Mesendoderm (in vitro differentiated cells): ENCODE results near the gene COL19A1.

Experiments
- DNase-seq: peaks from one replicate; pipeline ENCODE4 v3.0.0; 2013
- H2AK5ac ChIP-seq: 2 replicates; pipeline ENCODE4 v1.6.1; 2013; ENCODE audit warnings: low read length, inconsistent platforms
- H2BK120ac ChIP-seq: 2 replicates; pipeline ENCODE4 v1.6.1; 2013; ENCODE audit warnings: low read depth, mild to moderate bottlenecking, low read length, moderate library complexity, mixed read lengths
- H2BK15ac ChIP-seq: replicated peaks from 2 replicates; pipeline ENCODE4 v1.6.1; 2013; ENCODE audit warnings: low read depth, mild to moderate bottlenecking, moderate library complexity
- H2BK5ac ChIP-seq: 2 replicates; pipeline ENCODE4 v1.6.1; 2013; ENCODE audit warnings: low read length, inconsistent platforms
- H3K18ac ChIP-seq: 2 replicates; pipeline ENCODE4 v1.6.1; 2013; ENCODE audit warnings: mild to moderate bottlenecking, low read length, mixed read lengths
- H3K23ac ChIP-seq: one replicate; pipeline ENCODE4 v1.6.1; 2013; ENCODE audit warnings: low read length
- H3K27ac ChIP-seq: 2 replicates; pipeline ENCODE4 v1.5.1; 2013; ENCODE audit warnings: low read depth, mild to moderate bottlenecking, inconsistent platforms, low read length, moderate library complexity
- H3K27me3 ChIP-seq: 2 replicates; pipeline ENCODE4 v1.6.1; 2013; ENCODE audit warnings: low read length, control low read depth, mild to moderate bottlenecking, inconsistent platforms; ENCODE audit not compliant: insufficient read depth, poor library complexity
- H3K36me3 ChIP-seq: 2 replicates; pipeline ENCODE4 v1.6.1; 2013; ENCODE audit warnings: low read length, inconsistent platforms; ENCODE audit not compliant: control insufficient read depth, insufficient read depth
- H3K4ac ChIP-seq: one replicate; pipeline ENCODE4 v1.6.1; 2013; ENCODE audit warnings: low read depth, mild to moderate bottlenecking, low read length, moderate library complexity
- H3K4me1 ChIP-seq: 2 replicates; pipeline ENCODE4 v1.6.1; 2013; ENCODE audit warnings: low read depth, low read length, inconsistent platforms; ENCODE audit not compliant: control insufficient read depth
- H3K4me2 ChIP-seq: 2 replicates; pipeline ENCODE4 v1.6.1; 2013; ENCODE audit warnings: low read length
- H3K4me3 ChIP-seq: 2 replicates; pipeline ENCODE4 v1.5.1; 2013; ENCODE audit warnings: mild to moderate bottlenecking, low read length
- H3K56ac ChIP-seq: one replicate; pipeline ENCODE4 v1.6.1; 2013; ENCODE audit warnings: low read length
- H3K79me1 ChIP-seq: 2 replicates; pipeline ENCODE4 v1.6.1; 2013; ENCODE audit warnings: low read length, inconsistent platforms
- H3K79me2 ChIP-seq: 2 replicates; pipeline ENCODE4 v1.6.1; 2013; ENCODE audit warnings: mild to moderate bottlenecking, low read length; ENCODE audit not compliant: control insufficient read depth, insufficient read depth
- H3K9ac ChIP-seq: 2 replicates; pipeline ENCODE4 v1.6.1; 2013; ENCODE audit warnings: low read length, inconsistent platforms
- H4K5ac ChIP-seq: one replicate; pipeline ENCODE4 v1.6.1; 2013; ENCODE audit warnings: low read length
- H4K8ac ChIP-seq: one replicate; pipeline ENCODE4 v1.6.1; 2013; ENCODE audit warnings: low read depth, mild to moderate bottlenecking, control low read depth, low read length, moderate library complexity
- WGBS: extraction: QIAGEN DNeasy Blood & Tissue Kit; methylation state at CpG from one replicate; pipeline ENCODE4 v1.1.7; 2013; ENCODE audit warnings: low lambda C conversion rate, missing lambda C conversion rate; ENCODE audit not compliant: insufficient coverage; ENCODE audit errors: extremely low coverage; 5-methylcytosine and 5-hydroxymethylcytosine counted together

COL19A1 gene

DNA sequence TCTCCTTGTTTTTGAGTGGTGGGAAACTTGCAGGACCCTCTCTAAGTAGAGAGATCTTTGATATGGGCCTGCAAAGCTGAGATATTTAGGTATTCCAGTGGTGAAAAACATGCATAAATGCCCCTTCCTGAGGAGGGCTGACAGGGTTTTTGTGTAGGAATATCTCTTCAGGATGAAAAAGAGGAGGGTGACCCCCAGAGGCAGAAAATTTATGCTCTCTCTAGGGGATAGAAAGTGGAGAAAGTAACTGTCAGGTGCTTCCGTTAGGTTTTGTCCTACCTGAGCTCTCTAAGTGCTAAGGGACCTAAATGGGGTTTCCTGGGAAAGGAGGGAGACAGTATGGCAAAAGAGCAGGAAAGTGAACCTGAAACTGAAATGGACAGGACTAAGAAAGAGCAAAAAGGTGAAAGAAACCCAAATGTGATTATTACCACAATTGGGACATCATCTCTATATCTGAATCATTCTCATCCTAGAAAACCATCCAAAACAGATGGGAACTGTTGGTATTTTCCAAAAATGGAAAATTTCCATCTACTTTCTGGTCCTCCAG, 2.0 kb downstream of the COL19A1 start:
- Histone ChIP-seq H2BK15ac (no peak overlapping the region), H3K23ac (no peak overlapping the region), H3K79me2 (no peaks in the 10 kb centered on the region), H3K56ac (no peak overlapping the region), H3K36me3 (no peaks in the 10 kb centered on the region), H3K4ac (no peak overlapping the region), H3K27me3 (no peaks in the 10 kb centered on the region), H2AK5ac (no peak overlapping the region), H3K27ac (no peak overlapping the region), H3K4me2 (no peak overlapping the region), H2BK120ac (no peak overlapping the region), H3K4me1 (no peaks in the 10 kb centered on the region), H2BK5ac (no peak overlapping the region), H4K5ac (no peak overlapping the region), H3K79me1 (no peaks in the 10 kb centered on the region), H3K4me3 (no peak overlapping the region), H3K9ac (no peak overlapping the region), H4K8ac (no peak overlapping the region), H3K18ac (no peak overlapping the region)
- peak; percentile 26 for DNase-seq
- WGBS: no CpG with 5 or more reads among the region's 1 CpG

GRCh38 chr6:69868961-69869360, 2.6 kb downstream of the COL19A1 start:
- H3K79me2 ChIP-seq: no peaks in the 10 kb centered on the region
- no peak overlapping the region for H3K4me3 ChIP-seq
- H3K9ac ChIP-seq: no peak overlapping the region
- H3K36me3 ChIP-seq: no peaks in the 10 kb centered on the region
- no peak overlapping the region for H2BK15ac ChIP-seq
- H3K4me2 ChIP-seq: no peak overlapping the region
- H3K79me1 ChIP-seq: no peaks in the 10 kb centered on the region
- H4K5ac ChIP-seq: no peak overlapping the region
- no peak overlapping the region for H3K56ac ChIP-seq
- no peak overlapping the region for H2AK5ac ChIP-seq
- H3K18ac ChIP-seq: no peak overlapping the region
- H3K27ac ChIP-seq: no peak overlapping the region
- WGBS: no CpG with 5 or more reads among the region's 1 CpG
- no peak overlapping the region for H4K8ac ChIP-seq
- no peak overlapping the region for H3K4ac ChIP-seq
- no peak overlapping the region for H2BK5ac ChIP-seq
- DNase-seq: no peak
- no peak overlapping the region for H3K23ac ChIP-seq
- no peak overlapping the region for H2BK120ac ChIP-seq
- H3K4me1 ChIP-seq: no peaks in the 10 kb centered on the region
- H3K27me3 ChIP-seq: no peaks in the 10 kb centered on the region

DNA sequence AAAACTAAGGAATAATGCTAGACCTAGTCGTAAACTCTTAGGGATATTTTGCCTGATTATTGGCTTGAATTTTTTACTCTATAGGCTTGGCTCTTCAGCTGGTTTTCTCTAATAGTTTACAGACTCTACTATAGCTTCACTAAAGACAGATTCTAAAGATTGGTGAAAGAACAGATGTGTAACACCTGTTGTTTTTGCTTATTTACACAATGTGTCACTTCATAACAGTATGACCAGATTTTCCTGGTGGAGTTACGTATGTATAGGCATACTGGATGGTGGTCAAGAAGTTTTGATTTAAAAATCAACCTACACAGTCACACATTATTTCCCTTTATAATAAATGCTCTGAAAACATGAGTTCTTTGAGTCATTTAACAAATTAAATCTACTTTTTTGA, 4.8 kb downstream of the COL19A1 start:
- Histone ChIP-seq H3K79me1 (no peaks in the 10 kb centered on the region), H2BK5ac (no peak overlapping the region), H3K4me3 (no peak overlapping the region), H3K4me2 (no peak overlapping the region), H3K36me3 (no peaks in the 10 kb centered on the region), H2BK120ac (no peak overlapping the region), H3K9ac (no peak overlapping the region), H3K56ac (no peak overlapping the region), H4K8ac (no peak overlapping the region), H3K27me3 (no peaks in the 10 kb centered on the region), H4K5ac (no peak overlapping the region), H2BK15ac (no peak overlapping the region), H3K23ac (no peak overlapping the region), H3K18ac (no peak overlapping the region), H2AK5ac (no peak overlapping the region), H3K79me2 (no peaks in the 10 kb centered on the region), H3K27ac (no peak overlapping the region), H3K4ac (no peak overlapping the region), H3K4me1 (no peaks in the 10 kb centered on the region)
- DNase-seq: no peak
- WGBS: no CpG with 5 or more reads among the region's 2 CpGs

DNA sequence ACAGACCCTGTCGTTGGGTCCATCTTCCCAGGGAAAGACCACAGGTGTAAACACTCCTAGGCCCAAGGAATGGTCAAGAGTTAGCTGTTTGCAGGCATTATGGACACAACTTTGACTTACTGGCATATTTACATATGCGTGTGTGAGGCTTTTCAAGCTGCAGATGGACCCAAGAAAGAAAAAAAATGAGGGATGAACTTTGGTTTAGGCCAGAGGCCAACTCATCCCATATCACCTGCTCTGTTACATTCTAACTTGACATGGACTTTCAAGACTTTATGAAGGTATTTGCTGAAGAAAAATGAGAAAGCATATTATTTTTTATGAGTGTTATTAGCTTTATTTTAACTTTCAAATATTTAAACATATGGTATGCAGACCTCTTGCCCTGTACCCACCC, 6.9 kb downstream of the COL19A1 start:
- no peak overlapping the region for H4K5ac ChIP-seq
- no peak overlapping the region for H3K18ac ChIP-seq
- H2BK5ac ChIP-seq: no peak overlapping the region
- no peak overlapping the region for H3K9ac ChIP-seq
- no peaks in the 10 kb centered on the region for H3K79me2 ChIP-seq
- WGBS: no CpG with 5 or more reads among the region's 2 CpGs
- no peak overlapping the region for H3K4me2 ChIP-seq
- no peak overlapping the region for H3K4ac ChIP-seq
- H3K4me3 ChIP-seq: no peak overlapping the region
- no peaks in the 10 kb centered on the region for H3K36me3 ChIP-seq
- DNase-seq: no peak
- no peak overlapping the region for H2BK120ac ChIP-seq
- H2AK5ac ChIP-seq: no peak overlapping the region
- no peak overlapping the region for H2BK15ac ChIP-seq
- H3K56ac ChIP-seq: no peak overlapping the region
- no peak overlapping the region for H3K23ac ChIP-seq
- no peaks in the 10 kb centered on the region for H3K79me1 ChIP-seq
- no peaks in the 10 kb centered on the region for H3K27me3 ChIP-seq
- H4K8ac ChIP-seq: no peak overlapping the region
- no peak overlapping the region for H3K27ac ChIP-seq
- H3K4me1 ChIP-seq: no peaks in the 10 kb centered on the region

- Histone ChIP-seq H3K36me3 (no peaks in the 10 kb centered on the region), H3K79me1 (no peaks in the 10 kb centered on the region), H2BK120ac (no peak overlapping the region)
Observed at GRCh38 chr6:69875715-69876114, 9.4 kb downstream of the COL19A1 start.

DNA sequence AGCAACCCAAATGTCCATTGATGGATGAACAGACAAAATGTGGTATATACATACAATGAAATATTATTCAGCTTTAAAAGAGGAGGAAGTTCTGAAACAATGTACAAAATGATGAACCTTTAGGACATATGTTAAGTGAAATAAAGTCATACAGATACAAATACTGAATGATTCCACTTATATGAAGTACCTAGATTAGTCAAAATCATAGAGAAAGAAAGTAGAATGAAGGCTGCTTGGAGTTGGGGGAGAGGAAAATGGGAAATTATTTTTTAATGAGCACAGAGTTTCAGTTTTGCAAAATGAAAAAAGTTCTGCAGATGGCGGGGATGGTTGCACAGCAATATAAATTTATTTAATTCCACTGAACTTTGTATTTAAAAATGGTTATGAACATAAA, 12.4 kb downstream of the COL19A1 start:
- no CpG with 5 or more reads among the region's 1 CpG for WGBS

More at GRCh38 chr6:69875715-69876114, 9.4 kb downstream of the COL19A1 start:
- no peak overlapping the region for H3K56ac ChIP-seq
- H3K4me1 ChIP-seq: no peaks in the 10 kb centered on the region
- no peak overlapping the region for H3K4ac ChIP-seq
- no peaks in the 10 kb centered on the region for H3K27me3 ChIP-seq
- no CpG with 5 or more reads among the region's 3 CpGs for WGBS
- no peak overlapping the region for H3K18ac ChIP-seq
- no peak overlapping the region for H3K23ac ChIP-seq
- H3K9ac ChIP-seq: no peak overlapping the region
- no peak overlapping the region for H2BK15ac ChIP-seq
- H3K79me2 ChIP-seq: no peaks in the 10 kb centered on the region
- H3K4me3 ChIP-seq: no peak overlapping the region
- no peak overlapping the region for H3K4me2 ChIP-seq
- DNase-seq: no peak
- H3K27ac ChIP-seq: no peak overlapping the region
- H2AK5ac ChIP-seq: no peak overlapping the region
- no peak overlapping the region for H4K8ac ChIP-seq
- H4K5ac ChIP-seq: no peak overlapping the region
- H2BK5ac ChIP-seq: no peak overlapping the region

More for the DNA sequence above, 12.4 kb downstream of the COL19A1 start:
- Histone ChIP-seq H4K8ac (no peak overlapping the region), H3K27ac (no peak overlapping the region), H4K5ac (no peak overlapping the region), H3K4ac (no peak overlapping the region), H3K4me1 (no peaks in the 10 kb centered on the region), H2AK5ac (no peak overlapping the region), H3K79me1 (no peaks in the 10 kb centered on the region), H3K79me2 (no peaks in the 10 kb centered on the region), H2BK120ac (no peak overlapping the region), H3K9ac (no peak overlapping the region), H3K27me3 (no peaks in the 10 kb centered on the region), H3K56ac (no peak overlapping the region), H3K36me3 (no peaks in the 10 kb centered on the region), H2BK15ac (no peak overlapping the region), H3K4me2 (no peak overlapping the region), H3K23ac (no peak overlapping the region), H2BK5ac (no peak overlapping the region), H3K4me3 (no peak overlapping the region), H3K18ac (no peak overlapping the region)
- DNase-seq: no peak
